ENCODE data around the gene OR10AD1. TPM values are rescaled to one million over a fixed set of nuclear protein-coding genes. Genes with fewer than 3 reads are reported as not detected.

The OR10AD1 gene
- total RNA-seq, 4 donors from 2014 or later = not detected

GRCh38 chr12:48192861-48193260 is 10.2 kb downstream of the OR10AD1 start:
- TF ChIP-seq POLR2AphosphoS5 (IDR thresholded peaks at IDR 0.05) (no peak), CTCF (IDR thresholded peaks at IDR 0.05) (no peak), POLR2A (IDR thresholded peaks at IDR 0.05) (no peak), EP300 (IDR thresholded peaks at IDR 0.05) (no peak)
- Histone ChIP-seq H3K4me1 (peaks cover 15% of the 10 kb centered on the region), H3K27me3 (no peaks in the 10 kb centered on the region), H3K4me3 (no peak overlapping the region), H3K36me3 (no peaks in the 10 kb centered on the region), H3K9me3 (no peaks in the 10 kb centered on the region), H3K27ac (no peak overlapping the region)
- no peak for DNase-seq (ENCODE audit: low spot score in 2 of 2)
- WGBS = 66% methylated on average over 1 of the region's 1 CpG

- Histone ChIP-seq H3K27ac (no peak overlapping the region), H3K9me3 (no peaks in the 10 kb centered on the region), H3K27me3 (peaks cover 3% of the 10 kb centered on the region), H3K4me3 (no peak overlapping the region), H3K36me3 (no peaks in the 10 kb centered on the region), H3K4me1 (peaks cover 8% of the 10 kb centered on the region)
- no peak for DNase-seq (ENCODE audit: low spot score in 2 of 2)
- TF ChIP-seq POLR2AphosphoS5 (IDR thresholded peaks at IDR 0.05) = no peak
- no peak for TF ChIP-seq CTCF (IDR thresholded peaks at IDR 0.05)
- no peak for TF ChIP-seq EP300 (IDR thresholded peaks at IDR 0.05)
- no peak for TF ChIP-seq POLR2A (IDR thresholded peaks at IDR 0.05)
These were observed 12.0 kb downstream of the OR10AD1 start for GRCh38 chr12:48191096-48191495.

- Histone ChIP-seq H3K27ac (no peak overlapping the region), H3K27me3 (peaks cover 18% of the 10 kb centered on the region), H3K36me3 (no peaks in the 10 kb centered on the region), H3K4me3 (no peak overlapping the region), H3K9me3 (no peaks in the 10 kb centered on the region), H3K4me1 (peaks cover 18% of the 10 kb centered on the region)
- WGBS = 36% methylated on average over 6 of the region's 6 CpGs
- no peak for DNase-seq (ENCODE audit: low spot score in 2 of 2)
- TF ChIP-seq POLR2AphosphoS5 (IDR thresholded peaks at IDR 0.05) (no peak), CTCF (IDR thresholded peaks at IDR 0.05) (peak; percentile 57 to 88)
These were observed 13.6 kb downstream of the OR10AD1 start for GRCh38 chr12:48189331-48190125.

- TF ChIP-seq POLR2AphosphoS5 (IDR thresholded peaks at IDR 0.05) = no peak
- H3K4me1 ChIP-seq = peaks cover 32% of the 10 kb centered on the region
- no peak for DNase-seq (ENCODE audit: low spot score in 2 of 2)
- H3K36me3 ChIP-seq = no peaks in the 10 kb centered on the region
- 91% methylated on average over 10 of the region's 10 CpGs for WGBS
- H3K9me3 ChIP-seq = no peaks in the 10 kb centered on the region
- peaks cover 33% of the 10 kb centered on the region for H3K27me3 ChIP-seq
- H3K4me3 ChIP-seq = no peak overlapping the region
- H3K27ac ChIP-seq = no peak overlapping the region
These were observed 15.0 kb downstream of the OR10AD1 start for GRCh38 chr12:48187916-48188695.

- Histone ChIP-seq H3K27me3 (peaks cover 53% of the 10 kb centered on the region), H3K9me3 (no peaks in the 10 kb centered on the region), H3K4me3 (no peak overlapping the region), H3K4me1 (peaks cover 37% of the 10 kb centered on the region), H3K27ac (no peak overlapping the region), H3K36me3 (no peaks in the 10 kb centered on the region)
- DNase-seq (ENCODE audit: low spot score in 2 of 2) = no peak
- TF ChIP-seq POLR2AphosphoS5 (IDR thresholded peaks at IDR 0.05) (no peak), EP300 (IDR thresholded peaks at IDR 0.05) (no peak), CTCF (IDR thresholded peaks at IDR 0.05) (no peak)
- 42% methylated on average over 10 of the region's 10 CpGs for WGBS
These were observed 17.7 kb downstream of the OR10AD1 start for GRCh38 chr12:48185181-48185919.
